K562 (cell line): ENCODE results near the gene MAP2K3.

Experiments
- BMI1 ChIP-seq: fragments of 150-350 bp; IDR thresholded peaks from 2 replicates; pipeline ENCODE4 v1.6.1; 2014; ENCODE audit warnings: low read length
- FOXK2 ChIP-seq, 2 experiments: fragments of 450-650 bp; IDR thresholded peaks in 1 of 2; conservative IDR thresholded peaks in 1 of 2; 2 replicates each; pipeline ENCODE4 v1.6.1; 2016; ENCODE audit warnings: low read depth in 2 of 2, mild to moderate bottlenecking in 1 of 2
- ILK ChIP-seq: fragments of 450-650 bp; IDR thresholded peaks from 2 replicates; pipeline ENCODE4 v1.6.1; 2016; ENCODE audit warnings: missing genetic modification characterization, low read depth, mild to moderate bottlenecking, missing compliant biosample characterization, moderate library complexity, borderline replicate concordance
- MYBL2 ChIP-seq, 2 experiments: fragments of 450-650 bp in 1 of 2; sonication (generic) in 1 of 2; formaldehyde crosslinking in 1 of 2; IDR thresholded peaks; 2 replicates each; pipeline versions ENCODE4 v1.6.1 to v1.8.1; 2017 to 2022; ENCODE audit warnings: borderline replicate concordance in 1 of 2, inconsistent platforms in 1 of 2, low read depth in 1 of 2, mild to moderate bottlenecking in 1 of 2, missing genetic modification reagents in 1 of 2, moderate library complexity in 1 of 2
- PHF8 ChIP-seq: fragments of 200-600 bp; sonication (generic); IDR thresholded peaks from 2 replicates; pipeline ENCODE4 v1.6.1; 2012; ENCODE audit warnings: mixed run types, mild to moderate bottlenecking, inconsistent platforms, low read length, moderate library complexity, borderline replicate concordance
- POLR2AphosphoS5 ChIP-seq: IDR thresholded peaks from 2 replicates; pipeline ENCODE4 v1.6.1; 2011; ENCODE audit warnings: mild to moderate bottlenecking, low read depth, low read length, moderate library complexity; ENCODE audit not compliant: control insufficient read depth, insufficient read depth
- TEAD1 ChIP-seq, 2 experiments: fragments of 450-650 bp in 1 of 2; sonication (generic) in 1 of 2; formaldehyde crosslinking; IDR thresholded peaks; 2 replicates each; pipeline versions ENCODE4 v1.4.0 to v1.8.0; 2020 to 2022; ENCODE audit warnings: mild to moderate bottlenecking in 2 of 2, missing genetic modification reagents in 1 of 2
- ZFP30 ChIP-seq: fragments of 250-450 bp; sonication (Bioruptor Pico); IDR thresholded peaks from 2 replicates; pipeline ENCODE4 v1.8.0; 2022; ENCODE audit warnings: moderate library complexity, mild to moderate bottlenecking, inconsistent platforms, borderline replicate concordance
- TF ChIP-seq, protein P1 (sequence below), 3 experiments: IDR thresholded peaks in 2 of 3; conservative IDR thresholded peaks in 1 of 3; 2 replicates each; pipeline ENCODE4 v1.5.1; 2011 to 2012; ENCODE audit warnings: low read length in 3 of 3, mild to moderate bottlenecking in 3 of 3, control low read depth in 2 of 3, improper control_type of control experiment in 1 of 3, inconsistent platforms in 1 of 3, low read depth in 1 of 3, mixed read lengths in 1 of 3, moderate library complexity in 1 of 3; ENCODE audit not compliant: insufficient read depth in 2 of 3
- TF ChIP-seq, protein P2 (sequence below): sonication (generic); formaldehyde crosslinking; IDR thresholded peaks from 2 replicates; pipeline ENCODE4 v1.8.1; 2023; ENCODE audit warnings: mild to moderate bottlenecking, missing genetic modification reagents
- TF ChIP-seq, protein P3 (sequence below): conservative IDR thresholded peaks from 2 replicates; pipeline ENCODE4 v1.6.1; 2011; ENCODE audit warnings: low read depth, mild to moderate bottlenecking, low read length; ENCODE audit not compliant: control insufficient read depth
- TF ChIP-seq, protein P4 (sequence below), 2 experiments: fragments of 450-650 bp; formaldehyde crosslinking in 1 of 2; IDR thresholded peaks; 2 replicates each; pipeline versions ENCODE4 v1.4.0 to v1.6.1; 2014 to 2020; ENCODE audit warnings: mild to moderate bottlenecking in 2 of 2, borderline replicate concordance in 1 of 2, low read depth in 1 of 2

DNA sequence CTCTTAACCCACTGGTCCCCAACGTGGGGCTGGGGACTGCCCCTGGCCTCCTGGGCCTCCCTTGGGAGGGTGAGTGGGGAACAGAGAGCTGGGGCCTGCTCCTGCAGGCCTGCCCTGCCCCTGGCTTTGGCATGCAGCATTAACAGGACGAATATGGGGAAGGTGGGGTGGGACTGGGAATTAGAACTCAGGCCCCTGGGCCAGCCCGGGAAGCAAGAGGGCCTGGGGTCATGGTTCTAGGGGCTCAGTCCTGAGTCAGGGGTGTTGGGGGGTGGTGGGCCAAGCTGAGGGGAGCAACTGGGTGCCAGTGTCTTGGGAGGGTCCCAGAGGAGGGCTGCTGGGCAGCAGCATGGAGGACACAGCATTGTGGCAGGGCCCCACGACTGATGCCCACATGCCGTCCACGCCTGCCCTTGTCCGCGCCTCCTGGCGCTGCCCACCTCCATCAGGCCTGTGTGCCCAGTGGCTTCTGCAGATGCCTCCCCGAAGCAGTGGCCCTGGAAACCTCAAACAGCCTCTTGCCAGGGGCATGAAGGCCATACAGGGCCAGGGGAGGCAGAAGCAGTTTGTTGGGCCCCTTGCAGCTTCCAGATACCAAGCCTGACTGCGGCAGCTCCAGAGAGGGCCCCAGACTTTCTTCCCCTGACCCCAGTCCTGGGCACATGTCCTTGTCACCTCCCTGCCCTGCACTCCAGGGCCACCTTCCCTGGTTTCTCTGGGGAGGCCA lies 4.8 kb downstream of the MAP2K3 start:
- TF ChIP-seq POLR2AphosphoS5 (no peak), MYBL2 (IDR thresholded peaks at IDR 0.05; ENCODE audit: low read depth) (no peak), MYBL2 (CRISPR knock-in tag; IDR thresholded peaks at IDR 0.05; ENCODE audit: borderline replicate concordance) (no peak), TEAD1 (CRISPR knock-in tag; IDR thresholded peaks at IDR 0.05) (no peak), ZFP30 (no peak), FOXK2 (conservative IDR thresholded peaks at IDR 0.05 in 1 of 2, IDR thresholded peaks at IDR 0.05 in 1 of 2; ENCODE audit: low read depth in 2 of 2) (no peak), ILK (no peak), BMI1 (no peak), PHF8 (no peak)
- TF ChIP-seq, protein P1, sequence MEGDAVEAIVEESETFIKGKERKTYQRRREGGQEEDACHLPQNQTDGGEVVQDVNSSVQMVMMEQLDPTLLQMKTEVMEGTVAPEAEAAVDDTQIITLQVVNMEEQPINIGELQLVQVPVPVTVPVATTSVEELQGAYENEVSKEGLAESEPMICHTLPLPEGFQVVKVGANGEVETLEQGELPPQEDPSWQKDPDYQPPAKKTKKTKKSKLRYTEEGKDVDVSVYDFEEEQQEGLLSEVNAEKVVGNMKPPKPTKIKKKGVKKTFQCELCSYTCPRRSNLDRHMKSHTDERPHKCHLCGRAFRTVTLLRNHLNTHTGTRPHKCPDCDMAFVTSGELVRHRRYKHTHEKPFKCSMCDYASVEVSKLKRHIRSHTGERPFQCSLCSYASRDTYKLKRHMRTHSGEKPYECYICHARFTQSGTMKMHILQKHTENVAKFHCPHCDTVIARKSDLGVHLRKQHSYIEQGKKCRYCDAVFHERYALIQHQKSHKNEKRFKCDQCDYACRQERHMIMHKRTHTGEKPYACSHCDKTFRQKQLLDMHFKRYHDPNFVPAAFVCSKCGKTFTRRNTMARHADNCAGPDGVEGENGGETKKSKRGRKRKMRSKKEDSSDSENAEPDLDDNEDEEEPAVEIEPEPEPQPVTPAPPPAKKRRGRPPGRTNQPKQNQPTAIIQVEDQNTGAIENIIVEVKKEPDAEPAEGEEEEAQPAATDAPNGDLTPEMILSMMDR (IDR thresholded peaks at IDR 0.05 in 2 of 3, conservative IDR thresholded peaks at IDR 0.05 in 1 of 3; ENCODE audit: insufficient read depth in 2 of 3, low read depth in 1 of 3, low read length in 3 of 3) = no peak
- TF ChIP-seq, protein P2, sequence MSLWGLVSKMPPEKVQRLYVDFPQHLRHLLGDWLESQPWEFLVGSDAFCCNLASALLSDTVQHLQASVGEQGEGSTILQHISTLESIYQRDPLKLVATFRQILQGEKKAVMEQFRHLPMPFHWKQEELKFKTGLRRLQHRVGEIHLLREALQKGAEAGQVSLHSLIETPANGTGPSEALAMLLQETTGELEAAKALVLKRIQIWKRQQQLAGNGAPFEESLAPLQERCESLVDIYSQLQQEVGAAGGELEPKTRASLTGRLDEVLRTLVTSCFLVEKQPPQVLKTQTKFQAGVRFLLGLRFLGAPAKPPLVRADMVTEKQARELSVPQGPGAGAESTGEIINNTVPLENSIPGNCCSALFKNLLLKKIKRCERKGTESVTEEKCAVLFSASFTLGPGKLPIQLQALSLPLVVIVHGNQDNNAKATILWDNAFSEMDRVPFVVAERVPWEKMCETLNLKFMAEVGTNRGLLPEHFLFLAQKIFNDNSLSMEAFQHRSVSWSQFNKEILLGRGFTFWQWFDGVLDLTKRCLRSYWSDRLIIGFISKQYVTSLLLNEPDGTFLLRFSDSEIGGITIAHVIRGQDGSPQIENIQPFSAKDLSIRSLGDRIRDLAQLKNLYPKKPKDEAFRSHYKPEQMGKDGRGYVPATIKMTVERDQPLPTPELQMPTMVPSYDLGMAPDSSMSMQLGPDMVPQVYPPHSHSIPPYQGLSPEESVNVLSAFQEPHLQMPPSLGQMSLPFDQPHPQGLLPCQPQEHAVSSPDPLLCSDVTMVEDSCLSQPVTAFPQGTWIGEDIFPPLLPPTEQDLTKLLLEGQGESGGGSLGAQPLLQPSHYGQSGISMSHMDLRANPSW (CRISPR knock-in tag) = no peak
- TF ChIP-seq, protein P3, sequence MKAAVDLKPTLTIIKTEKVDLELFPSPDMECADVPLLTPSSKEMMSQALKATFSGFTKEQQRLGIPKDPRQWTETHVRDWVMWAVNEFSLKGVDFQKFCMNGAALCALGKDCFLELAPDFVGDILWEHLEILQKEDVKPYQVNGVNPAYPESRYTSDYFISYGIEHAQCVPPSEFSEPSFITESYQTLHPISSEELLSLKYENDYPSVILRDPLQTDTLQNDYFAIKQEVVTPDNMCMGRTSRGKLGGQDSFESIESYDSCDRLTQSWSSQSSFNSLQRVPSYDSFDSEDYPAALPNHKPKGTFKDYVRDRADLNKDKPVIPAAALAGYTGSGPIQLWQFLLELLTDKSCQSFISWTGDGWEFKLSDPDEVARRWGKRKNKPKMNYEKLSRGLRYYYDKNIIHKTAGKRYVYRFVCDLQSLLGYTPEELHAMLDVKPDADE = no peak
- TF ChIP-seq, protein P4, sequence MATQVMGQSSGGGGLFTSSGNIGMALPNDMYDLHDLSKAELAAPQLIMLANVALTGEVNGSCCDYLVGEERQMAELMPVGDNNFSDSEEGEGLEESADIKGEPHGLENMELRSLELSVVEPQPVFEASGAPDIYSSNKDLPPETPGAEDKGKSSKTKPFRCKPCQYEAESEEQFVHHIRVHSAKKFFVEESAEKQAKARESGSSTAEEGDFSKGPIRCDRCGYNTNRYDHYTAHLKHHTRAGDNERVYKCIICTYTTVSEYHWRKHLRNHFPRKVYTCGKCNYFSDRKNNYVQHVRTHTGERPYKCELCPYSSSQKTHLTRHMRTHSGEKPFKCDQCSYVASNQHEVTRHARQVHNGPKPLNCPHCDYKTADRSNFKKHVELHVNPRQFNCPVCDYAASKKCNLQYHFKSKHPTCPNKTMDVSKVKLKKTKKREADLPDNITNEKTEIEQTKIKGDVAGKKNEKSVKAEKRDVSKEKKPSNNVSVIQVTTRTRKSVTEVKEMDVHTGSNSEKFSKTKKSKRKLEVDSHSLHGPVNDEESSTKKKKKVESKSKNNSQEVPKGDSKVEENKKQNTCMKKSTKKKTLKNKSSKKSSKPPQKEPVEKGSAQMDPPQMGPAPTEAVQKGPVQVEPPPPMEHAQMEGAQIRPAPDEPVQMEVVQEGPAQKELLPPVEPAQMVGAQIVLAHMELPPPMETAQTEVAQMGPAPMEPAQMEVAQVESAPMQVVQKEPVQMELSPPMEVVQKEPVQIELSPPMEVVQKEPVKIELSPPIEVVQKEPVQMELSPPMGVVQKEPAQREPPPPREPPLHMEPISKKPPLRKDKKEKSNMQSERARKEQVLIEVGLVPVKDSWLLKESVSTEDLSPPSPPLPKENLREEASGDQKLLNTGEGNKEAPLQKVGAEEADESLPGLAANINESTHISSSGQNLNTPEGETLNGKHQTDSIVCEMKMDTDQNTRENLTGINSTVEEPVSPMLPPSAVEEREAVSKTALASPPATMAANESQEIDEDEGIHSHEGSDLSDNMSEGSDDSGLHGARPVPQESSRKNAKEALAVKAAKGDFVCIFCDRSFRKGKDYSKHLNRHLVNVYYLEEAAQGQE (IDR thresholded peaks at IDR 0.05; ENCODE audit: borderline replicate concordance) = no peak
- TF ChIP-seq, protein P4 (CRISPR knock-in tag; IDR thresholded peaks at IDR 0.05; ENCODE audit: low read depth) = no peak
